ENCODE data around the gene CBLC.
"Not testable (repeated sequence)": the region's sequence is repeated elsewhere in the genome, so short reads cannot be mapped to it uniquely, and the experiment has no call there.

CBLC gene

DNA sequence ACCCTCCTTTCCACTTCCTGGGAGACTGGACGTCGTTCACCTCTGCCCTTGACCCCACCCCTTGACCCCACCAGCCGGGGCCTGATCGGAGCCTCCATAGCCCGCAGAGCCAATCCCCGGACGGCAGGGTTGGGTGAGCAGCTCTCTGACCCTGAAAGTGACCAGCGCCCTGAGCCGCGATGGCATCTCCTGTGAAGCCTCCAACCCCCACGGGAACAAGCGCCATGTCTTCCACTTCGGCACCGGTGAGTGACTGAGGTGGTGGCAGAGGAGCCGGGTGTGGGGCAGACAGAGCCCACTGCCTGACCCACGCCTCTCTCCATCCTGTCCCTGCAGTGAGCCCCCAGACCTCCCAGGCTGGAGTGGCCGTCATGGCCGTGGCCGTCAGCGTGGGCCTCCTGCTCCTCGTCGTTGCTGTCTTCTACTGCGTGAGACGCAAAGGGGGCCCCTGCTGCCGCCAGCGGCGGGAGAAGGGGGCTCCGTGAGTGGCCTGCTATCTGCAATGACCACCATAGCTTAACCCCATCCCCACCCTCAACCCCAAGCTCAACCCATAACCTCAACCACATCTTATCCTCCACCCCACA, 41.6 kb downstream of the CBLC start:
- peaks cover 9% of the 10 kb centered on the region for H3K4me1 ChIP-seq (ENCODE audit: insufficient read depth, low read length)
- H3K9ac ChIP-seq (ENCODE audit: low read depth, low read length), result no peak overlapping the region

DNA sequence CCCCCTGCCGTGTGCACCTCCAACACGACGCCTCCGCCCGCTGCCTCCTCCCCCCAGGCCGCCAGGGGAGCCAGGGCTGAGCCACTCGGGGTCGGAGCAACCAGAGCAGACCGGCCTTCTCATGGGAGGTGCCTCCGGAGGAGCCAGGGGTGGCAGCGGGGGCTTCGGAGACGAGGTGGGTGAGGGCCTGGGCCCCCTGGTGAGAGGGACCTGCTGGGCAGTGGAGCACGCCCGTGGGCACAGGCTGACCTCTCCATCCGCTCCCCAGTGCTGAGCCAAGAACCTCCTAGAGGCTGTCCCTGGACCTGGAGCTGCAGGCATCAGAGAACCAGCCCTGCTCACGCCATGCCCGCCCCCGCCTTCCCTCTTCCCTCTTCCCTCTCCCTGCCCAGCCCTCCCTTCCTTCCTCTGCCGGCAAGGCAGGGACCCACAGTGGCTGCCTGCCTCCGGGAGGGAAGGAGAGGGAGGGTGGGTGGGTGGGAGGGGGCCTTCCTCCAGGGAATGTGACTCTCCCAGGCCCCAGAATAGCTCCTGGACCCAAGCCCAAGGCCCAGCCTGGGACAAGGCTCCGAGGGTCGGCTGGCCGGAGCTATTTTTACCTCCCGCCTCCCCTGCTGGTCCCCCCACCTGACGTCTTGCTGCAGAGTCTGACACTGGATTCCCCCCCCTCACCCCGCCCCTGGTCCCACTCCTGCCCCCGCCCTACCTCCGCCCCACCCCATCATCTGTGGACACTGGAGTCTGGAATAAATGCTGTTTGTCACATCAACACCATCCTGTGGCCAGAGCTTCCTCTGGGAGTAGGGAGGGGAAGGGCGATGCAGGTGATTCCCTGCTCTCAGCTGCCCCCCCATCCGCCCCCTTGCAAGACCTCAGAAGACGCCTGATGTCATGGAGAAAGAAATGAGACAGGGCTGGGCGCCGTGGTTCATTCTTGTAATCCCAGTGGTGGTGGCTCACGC, 43.2 kb downstream of the CBLC start:
- Histone ChIP-seq H3K9ac (ENCODE audit: low read depth, low read length) (no peak overlapping the region), H3K9me3 (ENCODE audit: control insufficient read depth, insufficient read depth, low read length) (no peaks in the 10 kb centered on the region), H3K4me1 (ENCODE audit: insufficient read depth, low read length) (peaks cover 9% of the 10 kb centered on the region), H3K36me3 (ENCODE audit: insufficient read depth, low read length) (no peaks in the 10 kb centered on the region)

More for the DNA sequence above, 41.6 kb downstream of the CBLC start:
- no peaks in the 10 kb centered on the region; the same call in 1 of the 2 replicates for H3K36me3 ChIP-seq (ENCODE audit: insufficient read depth, low read length)
- no peaks in the 10 kb centered on the region for H3K9me3 ChIP-seq (ENCODE audit: control insufficient read depth, insufficient read depth, low read length)

DNA sequence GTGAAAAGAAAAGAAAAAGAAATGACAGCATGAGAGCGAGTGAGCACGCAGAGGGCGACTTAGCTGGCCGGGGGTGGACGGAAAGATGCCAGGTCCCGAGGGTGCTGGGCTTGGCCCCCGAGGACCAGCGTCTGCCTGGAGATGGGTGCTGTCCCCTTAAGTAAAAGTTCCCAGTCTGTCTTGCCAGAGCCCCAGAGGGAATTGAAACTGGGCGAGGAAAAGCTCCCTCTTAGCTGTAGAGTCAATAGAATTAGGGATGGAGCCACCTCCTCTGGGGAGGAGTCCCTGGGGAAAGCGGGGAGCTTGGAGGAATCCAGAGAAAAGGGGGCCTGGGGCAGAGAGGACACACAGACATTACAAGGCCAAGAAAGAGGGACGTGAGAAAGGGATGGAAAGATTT, 44.5 kb downstream of the CBLC start:
- peaks cover 9% of the 10 kb centered on the region for H3K4me1 ChIP-seq (ENCODE audit: insufficient read depth, low read length)
- H3K9me3 ChIP-seq (ENCODE audit: control insufficient read depth, insufficient read depth, low read length), result no peaks in the 10 kb centered on the region
- H3K9ac ChIP-seq (ENCODE audit: low read depth, low read length), result no peak overlapping the region
- H3K36me3 ChIP-seq (ENCODE audit: insufficient read depth, low read length), result no peaks in the 10 kb centered on the region

DNA sequence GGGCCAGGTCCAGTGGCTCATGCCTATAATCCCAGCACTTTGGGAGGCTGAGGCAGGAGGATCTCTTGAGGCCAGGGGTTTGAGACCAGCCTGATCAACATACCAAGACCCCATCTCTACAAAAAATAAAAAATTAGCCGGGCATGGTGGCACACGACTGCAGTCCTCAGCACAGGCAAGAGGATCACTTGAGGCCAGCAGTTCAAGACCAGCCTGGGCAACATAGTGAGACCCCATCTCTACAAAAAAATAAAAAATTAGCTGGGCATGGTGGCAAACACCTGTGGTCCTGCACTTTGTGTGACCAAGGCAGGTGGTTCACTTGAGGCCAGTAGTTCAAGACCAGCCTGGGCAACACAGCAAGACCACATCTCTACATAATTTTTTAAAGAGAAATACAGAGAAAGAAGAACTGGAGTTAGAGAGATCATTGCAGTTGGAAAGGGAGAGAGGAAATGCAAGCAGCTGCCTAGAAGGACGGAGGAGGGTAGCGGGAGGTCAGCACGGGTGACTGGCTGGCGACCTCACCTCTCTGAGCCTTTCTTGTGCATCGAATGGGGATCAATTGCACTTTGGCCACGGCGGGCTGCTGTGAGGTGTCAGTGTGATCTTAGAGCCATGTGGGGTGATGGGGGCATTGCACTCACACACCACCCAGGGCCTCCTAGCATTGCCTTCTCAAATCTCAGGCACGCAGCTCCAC, 45.1 kb downstream of the CBLC start:
- Histone ChIP-seq H3K9ac (ENCODE audit: low read depth, low read length) (no peak overlapping the region), H3K4me1 (ENCODE audit: insufficient read depth, low read length) (peaks cover 9% of the 10 kb centered on the region), H3K36me3 (ENCODE audit: insufficient read depth, low read length) (no peaks in the 10 kb centered on the region), H3K9me3 (ENCODE audit: control insufficient read depth, insufficient read depth, low read length) (no peaks in the 10 kb centered on the region)

DNA sequence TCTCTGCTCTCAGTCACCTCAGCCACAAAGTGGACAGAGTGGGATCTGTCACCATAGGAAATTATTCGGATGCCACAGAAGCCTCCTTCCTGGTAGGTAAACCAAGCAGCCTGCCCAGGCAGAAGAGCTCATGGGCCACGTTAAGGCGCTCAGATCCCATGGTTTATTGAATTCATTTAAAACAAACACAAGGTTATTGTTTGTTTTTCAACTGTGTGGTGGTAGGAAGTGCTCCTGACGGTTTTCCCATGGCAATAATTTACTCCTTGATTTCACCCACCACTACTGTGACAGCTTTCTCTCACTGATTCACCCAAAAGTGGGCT, 45.6 kb downstream of the CBLC start:
- Histone ChIP-seq H3K36me3 (ENCODE audit: insufficient read depth, low read length) (no peaks in the 10 kb centered on the region), H3K9me3 (ENCODE audit: control insufficient read depth, insufficient read depth, low read length) (no peaks in the 10 kb centered on the region), H3K9ac (ENCODE audit: low read depth, low read length) (no peak overlapping the region), H3K4me1 (ENCODE audit: insufficient read depth, low read length) (peaks cover 9% of the 10 kb centered on the region)

DNA sequence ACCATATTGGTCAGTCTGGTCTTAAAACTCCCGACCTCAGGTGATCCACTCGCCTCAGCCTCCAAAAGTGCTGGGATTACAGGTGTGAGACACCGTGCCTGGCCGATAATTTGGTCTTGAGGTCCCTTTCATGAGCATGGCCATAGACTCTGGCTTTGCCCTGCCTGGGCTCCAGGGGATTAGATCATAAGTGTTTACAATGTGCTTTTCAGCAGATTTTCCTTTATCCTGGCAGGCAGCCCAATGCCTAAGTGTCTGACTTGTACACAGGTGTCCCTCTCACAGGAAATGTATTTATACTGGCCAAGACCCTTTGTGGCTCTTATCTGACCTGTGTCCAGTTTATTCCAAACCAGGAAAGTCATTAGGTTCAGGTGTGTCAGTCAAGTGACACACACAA, 47.1 kb downstream of the CBLC start:
- Histone ChIP-seq H3K9me3 (ENCODE audit: control insufficient read depth, insufficient read depth, low read length) (no peaks in the 10 kb centered on the region), H3K4me1 (ENCODE audit: insufficient read depth, low read length) (peaks cover 9% of the 10 kb centered on the region), H3K36me3 (ENCODE audit: insufficient read depth, low read length) (no peaks in the 10 kb centered on the region), H3K9ac (ENCODE audit: low read depth, low read length) (no peak overlapping the region)

DNA sequence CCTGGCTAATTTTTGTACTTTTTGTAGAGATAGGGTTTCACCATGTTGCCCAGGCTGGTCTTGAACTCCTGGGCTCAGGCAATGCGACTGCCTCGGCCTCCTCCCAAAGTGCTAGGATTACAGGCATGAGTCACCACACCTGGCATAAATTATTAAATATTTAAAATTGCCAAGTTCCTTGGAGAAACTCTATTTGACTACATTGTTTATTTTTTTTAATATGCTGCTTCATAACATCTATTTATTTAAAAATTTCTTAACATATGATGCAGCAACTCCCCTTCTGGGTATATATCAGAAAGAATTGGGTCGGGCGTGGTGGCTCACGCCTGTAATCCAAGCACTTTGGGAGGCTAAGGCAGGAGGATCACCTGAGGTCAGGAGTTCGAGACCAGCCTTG, 55.2 kb downstream of the CBLC start:
- not testable (repeated sequence) for H3K4me1 ChIP-seq (ENCODE audit: insufficient read depth, low read length); H3K9ac ChIP-seq (ENCODE audit: low read depth, low read length); H3K9me3 ChIP-seq (ENCODE audit: control insufficient read depth, insufficient read depth, low read length); H3K36me3 ChIP-seq (ENCODE audit: insufficient read depth, low read length)

DNA sequence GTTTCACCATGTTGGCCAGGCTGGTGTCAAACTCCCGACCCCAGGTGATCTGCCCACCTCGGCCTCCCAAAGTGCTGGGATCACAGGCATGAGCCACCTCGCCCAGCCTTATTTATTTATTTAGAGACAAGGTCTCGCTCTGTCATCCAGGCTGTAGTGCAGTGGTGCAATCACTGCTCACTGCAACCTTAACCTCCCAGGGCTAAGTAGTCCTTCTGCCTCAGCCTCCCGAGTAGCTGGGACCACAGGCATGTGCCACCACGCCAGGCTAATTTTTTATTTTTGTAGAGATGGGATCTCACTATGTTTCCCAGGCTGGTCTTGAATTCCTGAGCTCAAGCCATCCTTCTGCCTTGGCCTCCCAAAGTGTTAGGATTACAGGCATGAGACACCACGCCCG, 56.7 kb downstream of the CBLC start:
- H3K4me1 ChIP-seq (ENCODE audit: insufficient read depth, low read length); H3K9me3 ChIP-seq (ENCODE audit: control insufficient read depth, insufficient read depth, low read length); H3K9ac ChIP-seq (ENCODE audit: low read depth, low read length); H3K36me3 ChIP-seq (ENCODE audit: insufficient read depth, low read length): not testable (repeated sequence)

DNA sequence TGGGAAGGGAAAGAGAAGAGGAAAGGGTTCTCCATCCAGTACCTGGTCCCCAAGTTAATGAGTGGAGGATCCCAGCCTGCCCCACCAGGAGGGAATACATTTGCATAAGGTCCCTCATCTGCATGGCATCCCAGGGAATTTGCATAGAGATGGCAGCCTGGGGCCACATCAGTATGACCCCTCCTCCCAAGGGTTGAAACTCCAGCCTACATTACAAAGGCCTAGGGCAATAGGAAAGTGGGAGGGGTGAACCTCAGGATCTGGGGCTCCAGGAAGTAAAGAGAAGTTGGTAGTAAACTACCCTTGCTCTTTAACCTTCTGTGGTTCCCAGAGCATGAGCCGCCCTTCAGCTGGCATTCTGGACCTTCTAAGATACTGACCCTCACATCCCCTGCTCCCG, 61.6 kb downstream of the CBLC start:
- Histone ChIP-seq H3K4me1 (ENCODE audit: insufficient read depth, low read length) (peaks cover 3% of the 10 kb centered on the region; the same call in 1 of the 2 replicates), H3K36me3 (ENCODE audit: insufficient read depth, low read length) (no peaks in the 10 kb centered on the region), H3K9ac (ENCODE audit: low read depth, low read length) (no peak overlapping the region), H3K9me3 (ENCODE audit: control insufficient read depth, insufficient read depth, low read length) (no peaks in the 10 kb centered on the region)

DNA sequence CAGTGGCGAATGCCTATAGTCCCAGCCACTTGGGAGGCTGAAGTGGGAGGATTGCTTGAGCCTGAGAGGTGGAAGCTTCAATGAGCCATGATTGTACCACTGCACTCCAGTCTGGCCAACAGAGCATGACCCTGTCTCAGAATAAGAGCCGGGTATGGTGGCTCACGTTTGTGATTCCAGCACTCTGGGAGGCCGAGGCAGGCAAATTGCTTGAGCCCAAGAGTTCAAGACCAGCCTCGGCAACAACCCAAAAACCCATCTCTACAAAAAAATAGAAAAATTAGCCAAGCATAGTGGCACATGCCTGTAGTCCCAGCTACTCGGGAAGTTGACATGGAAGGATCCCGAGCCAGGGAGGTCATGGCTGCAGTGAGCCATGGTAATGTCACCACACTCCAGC, 63.1 kb downstream of the CBLC start:
- no peaks in the 10 kb centered on the region for H3K36me3 ChIP-seq (ENCODE audit: insufficient read depth, low read length)
- H3K4me1 ChIP-seq (ENCODE audit: insufficient read depth, low read length), result peaks cover 6% of the 10 kb centered on the region; the same call in 1 of the 2 replicates
- H3K9ac ChIP-seq (ENCODE audit: low read depth, low read length), result no peak overlapping the region
- no peaks in the 10 kb centered on the region for H3K9me3 ChIP-seq (ENCODE audit: control insufficient read depth, insufficient read depth, low read length)

DNA sequence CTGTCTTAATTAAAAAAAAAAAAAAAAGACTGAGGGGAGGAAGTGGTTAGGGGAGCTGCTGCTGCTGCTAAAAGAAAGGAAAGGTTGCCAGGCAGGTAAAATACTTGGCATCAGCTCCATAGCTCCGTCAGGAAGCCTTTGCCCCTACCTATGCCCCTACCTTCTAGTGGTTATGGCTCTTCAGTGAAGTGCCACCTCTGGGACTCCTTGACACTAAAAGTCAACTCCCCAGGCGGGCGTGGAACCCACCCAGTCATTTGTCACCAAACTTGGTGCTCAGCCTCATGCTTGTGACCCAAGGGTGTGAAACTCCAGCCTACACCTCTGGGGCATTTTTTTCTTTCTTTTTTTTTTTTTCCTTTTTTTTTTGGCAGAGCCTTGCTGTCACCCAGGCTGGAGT, 63.5 kb downstream of the CBLC start:
- Histone ChIP-seq H3K9ac (ENCODE audit: low read depth, low read length) (no peak overlapping the region), H3K4me1 (ENCODE audit: insufficient read depth, low read length) (peaks cover 6% of the 10 kb centered on the region; the same call in 1 of the 2 replicates), H3K36me3 (ENCODE audit: insufficient read depth, low read length) (no peaks in the 10 kb centered on the region), H3K9me3 (ENCODE audit: control insufficient read depth, insufficient read depth, low read length) (no peaks in the 10 kb centered on the region)

DNA sequence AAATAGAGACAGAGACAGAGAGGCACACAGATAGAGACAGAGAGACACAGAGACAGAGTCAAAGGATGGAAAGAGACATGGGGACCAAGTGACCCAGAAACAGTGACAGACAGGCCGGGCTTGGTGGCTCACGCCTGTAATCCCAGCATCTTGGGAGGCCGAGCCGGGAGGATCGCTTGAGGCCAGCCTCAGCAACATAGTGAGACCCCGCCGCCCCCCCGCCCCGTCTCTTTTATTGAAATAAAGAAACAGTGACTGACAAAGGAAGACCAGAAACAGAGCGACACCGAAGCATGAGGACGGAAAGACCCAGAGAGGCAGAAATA, 67.6 kb downstream of the CBLC start:
- Histone ChIP-seq H3K36me3 (ENCODE audit: insufficient read depth, low read length) (no peaks in the 10 kb centered on the region), H3K9ac (ENCODE audit: low read depth, low read length) (peak overlapping the region; percentile 85; the same call in 1 of the 2 replicates), H3K9me3 (ENCODE audit: control insufficient read depth, insufficient read depth, low read length) (no peaks in the 10 kb centered on the region), H3K4me1 (ENCODE audit: insufficient read depth, low read length) (peaks cover 13% of the 10 kb centered on the region)

DNA sequence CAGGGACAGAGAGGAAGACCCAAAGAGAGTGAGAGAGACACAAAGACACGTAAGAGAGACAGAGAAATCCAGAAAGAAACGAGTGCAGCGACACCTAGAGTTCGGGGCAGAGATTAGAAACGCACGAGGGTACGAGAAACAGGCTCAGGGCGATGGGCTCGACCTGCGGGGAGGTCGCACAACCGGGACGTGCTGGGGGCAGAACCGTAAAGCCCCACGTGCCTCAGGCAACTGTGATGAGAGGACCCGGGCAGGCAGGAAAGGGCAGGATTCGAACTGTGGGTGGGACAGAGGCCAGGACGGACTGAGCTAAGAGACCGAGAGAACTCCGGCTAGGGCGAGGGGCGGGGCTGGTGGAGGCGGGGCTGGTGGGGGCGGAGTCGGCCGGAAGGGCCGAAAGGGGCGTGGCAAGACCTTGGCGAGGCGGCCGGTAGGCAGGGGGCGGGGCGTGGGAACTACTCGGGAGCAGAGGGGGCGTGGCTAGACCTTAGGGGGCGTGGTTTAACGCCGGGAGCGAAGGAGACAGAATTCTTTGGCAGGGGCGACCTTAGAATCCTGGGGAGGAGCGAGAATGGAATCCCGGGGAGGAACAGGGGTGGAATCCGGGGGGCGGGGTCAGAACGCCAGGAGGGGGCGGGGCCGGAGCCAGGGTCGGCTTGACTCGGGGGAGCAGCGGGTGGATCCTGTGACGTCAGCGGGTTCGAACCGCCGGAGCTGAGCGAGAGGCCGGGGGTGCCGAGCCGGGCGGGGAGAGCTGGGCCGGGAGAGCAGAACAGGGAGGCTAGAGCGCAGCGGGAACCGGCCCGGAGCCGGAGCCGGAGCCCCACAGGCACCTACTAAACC, 68.1 kb downstream of the CBLC start, which contains the start of gene NECTIN2:
Gene NECTIN2 (plus strand): TSS at position 686 of the 843 bp plus-strand sequence. CDS start 229 bp downstream, outside the sequence.
- H3K9ac ChIP-seq (ENCODE audit: low read depth, low read length), result peak within 1 kb of the TSS; percentile 93
- no peaks in the 10 kb centered on the region for H3K36me3 ChIP-seq (ENCODE audit: insufficient read depth, low read length)
- H3K4me1 ChIP-seq (ENCODE audit: insufficient read depth, low read length), result peaks cover 18% of the 10 kb centered on the region
- H3K9me3 ChIP-seq (ENCODE audit: control insufficient read depth, insufficient read depth, low read length), result no peaks in the 10 kb centered on the region
